ENCODE data around the gene STK17B. TPM values are rescaled to one million over a fixed set of nuclear protein-coding genes. Genes with fewer than 3 reads are reported as not detected.

The STK17B gene
- total RNA-seq, 2 experiments from 2014 or later = 237 to 250 TPM

- no peak for TF ChIP-seq CTCF (IDR thresholded peaks at IDR 0.05)
- ChIA-PET POLR2A (no interaction called here), CTCF (interaction anchor here (1.5 to 1.6 kb wide), 2 partner anchors 14 to 70 kb away, joined by 3 to 4 read pairs; no protein-coding TSS in a partner anchor)
- no peak overlapping the region for H3K4me3 Mint-ChIP-seq
- intact Hi-C loops (cut with micrococcal nuclease) = no loop called here
- H3K27me3 Mint-ChIP-seq = no peaks in the 10 kb centered on the region
- H3K36me3 Mint-ChIP-seq (ENCODE audit: low read depth) = peaks cover 8% of the 10 kb centered on the region
- H3K4me1 Mint-ChIP-seq (ENCODE audit: low read depth) = peaks cover 38% of the 10 kb centered on the region
- H3K9me3 Mint-ChIP-seq = peaks cover 2% of the 10 kb centered on the region
- ATAC-seq = no peak
- no peak overlapping the region for H3K27ac Mint-ChIP-seq
- DNase-seq = no peak
These were observed 35.4 kb upstream of the STK17B start for GRCh38 chr2:196206804-196207203.

DNA sequence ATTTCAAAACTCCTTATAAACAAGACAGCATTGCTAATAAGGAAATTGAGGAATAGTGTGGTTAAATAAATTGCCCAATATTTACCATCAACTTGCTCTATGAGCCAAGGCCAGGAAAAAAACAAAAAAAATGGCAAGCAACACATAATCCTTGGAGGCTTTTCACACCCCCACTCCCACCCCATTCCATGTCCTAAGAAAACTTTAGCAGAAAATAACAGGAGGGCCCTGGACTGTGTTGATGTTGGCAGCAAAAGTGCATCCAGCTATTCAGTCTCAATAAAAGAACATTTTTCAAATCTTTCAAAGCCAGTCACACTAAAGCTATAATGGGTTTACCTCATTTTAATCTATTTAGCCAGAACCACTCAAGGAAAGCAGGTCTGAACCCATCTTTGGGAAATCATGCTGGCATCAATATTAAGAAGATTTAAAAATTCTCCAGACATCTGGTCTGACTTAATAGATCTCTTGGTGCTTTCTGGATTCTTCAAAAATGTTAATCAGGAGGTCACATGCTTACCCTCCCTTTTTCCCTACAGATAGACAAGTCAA, 34.6 kb upstream of the STK17B start:
- H3K4me1 Mint-ChIP-seq (ENCODE audit: low read depth) = peaks cover 39% of the 10 kb centered on the region
- TF ChIP-seq CTCF (IDR thresholded peaks at IDR 0.05) = no peak
- peaks cover 9% of the 10 kb centered on the region for H3K36me3 Mint-ChIP-seq (ENCODE audit: low read depth)
- intact Hi-C loops (cut with micrococcal nuclease) = no loop called here
- H3K4me3 Mint-ChIP-seq = no peak overlapping the region
- H3K27me3 Mint-ChIP-seq = no peaks in the 10 kb centered on the region
- ChIA-PET CTCF (interaction anchor here (1.2 to 1.8 kb wide), 7 partner anchors 14 to 85 kb away, joined by 3 to 4 read pairs (median 3); no protein-coding TSS in a partner anchor), POLR2A (interaction anchor here (1.2 to 1.6 kb wide), 2 partner anchors 34 to 43 kb away, joined by 4 read pairs; partner anchors contain the start of gene STK17B)
- peaks cover 2% of the 10 kb centered on the region for H3K9me3 Mint-ChIP-seq
- H3K27ac Mint-ChIP-seq = no peak overlapping the region
- DNase-seq (no peak), ATAC-seq (no peak)

- CTCF ChIA-PET = interaction anchor here (0.8 to 1.8 kb wide), 14 partner anchors 10 to 138 kb away, joined by 3 to 9 read pairs (median 3); no protein-coding TSS in a partner anchor
- ATAC-seq (peak; percentile 26), DNase-seq (no peak)
- Mint-ChIP-seq H3K27me3 (no peaks in the 10 kb centered on the region), H3K9me3 (peaks cover 2% of the 10 kb centered on the region), H3K36me3 (ENCODE audit: low read depth) (peaks cover 10% of the 10 kb centered on the region), H3K27ac (no peak overlapping the region), H3K4me1 (ENCODE audit: low read depth) (peaks cover 43% of the 10 kb centered on the region), H3K4me3 (no peak overlapping the region)
- intact Hi-C loops (cut with micrococcal nuclease) = no loop called here
- TF ChIP-seq CTCF (IDR thresholded peaks at IDR 0.05) = no peak
- POLR2A ChIA-PET = interaction anchor here (0.9 to 1.7 kb wide), 9 partner anchors 15 to 56 kb away, joined by 3 to 8 read pairs (median 4); partner anchors contain the start of gene STK17B
These were observed 33.8 kb upstream of the STK17B start for GRCh38 chr2:196205011-196205766.

- ATAC-seq (peak; percentile 15), DNase-seq (no peak)
- intact Hi-C loops (cut with micrococcal nuclease) = loop anchor here (2.0 kb wide), 1 partner anchor 19 kb away; no protein-coding TSS in a partner anchor
- no peak for TF ChIP-seq CTCF (IDR thresholded peaks at IDR 0.05)
- ChIA-PET POLR2A (interaction anchor here (0.6 to 1.6 kb wide), 9 partner anchors 19 to 66 kb away, joined by 3 to 9 read pairs (median 4); partner anchors contain the start of gene STK17B), CTCF (interaction anchor here (0.6 to 1.8 kb wide), 8 partner anchors 9 to 75 kb away, joined by 3 to 5 read pairs (median 3); no protein-coding TSS in a partner anchor)
- H3K36me3 Mint-ChIP-seq (ENCODE audit: low read depth) = peaks cover 6% of the 10 kb centered on the region
- H3K4me3 Mint-ChIP-seq = peak overlapping the region; percentile 48
- H3K9me3 Mint-ChIP-seq = no peaks in the 10 kb centered on the region
- peaks cover 41% of the 10 kb centered on the region for H3K4me1 Mint-ChIP-seq (ENCODE audit: low read depth)
- no peaks in the 10 kb centered on the region for H3K27me3 Mint-ChIP-seq
- peak overlapping the region; percentile 90 for H3K27ac Mint-ChIP-seq
These were observed 30.0 kb upstream of the STK17B start for GRCh38 chr2:196201229-196202009.

Measured in activated CD8-positive, alpha-beta T cell treated with anti-CD3 and anti-CD28 coated beads for 36 hours (primary cell).